CD4-positive, alpha-beta T cell treated with Interleukin-4 for 4 hours (primary cell): Measurements from ENCODE around the gene NUCKS1.

Experiments
- DNase-seq: peaks from one replicate; pipeline ENCODE4 v3.0.0-alpha.2; 2020

Gene NUCKS1, protein sequence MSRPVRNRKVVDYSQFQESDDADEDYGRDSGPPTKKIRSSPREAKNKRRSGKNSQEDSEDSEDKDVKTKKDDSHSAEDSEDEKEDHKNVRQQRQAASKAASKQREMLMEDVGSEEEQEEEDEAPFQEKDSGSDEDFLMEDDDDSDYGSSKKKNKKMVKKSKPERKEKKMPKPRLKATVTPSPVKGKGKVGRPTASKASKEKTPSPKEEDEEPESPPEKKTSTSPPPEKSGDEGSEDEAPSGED

DNA sequence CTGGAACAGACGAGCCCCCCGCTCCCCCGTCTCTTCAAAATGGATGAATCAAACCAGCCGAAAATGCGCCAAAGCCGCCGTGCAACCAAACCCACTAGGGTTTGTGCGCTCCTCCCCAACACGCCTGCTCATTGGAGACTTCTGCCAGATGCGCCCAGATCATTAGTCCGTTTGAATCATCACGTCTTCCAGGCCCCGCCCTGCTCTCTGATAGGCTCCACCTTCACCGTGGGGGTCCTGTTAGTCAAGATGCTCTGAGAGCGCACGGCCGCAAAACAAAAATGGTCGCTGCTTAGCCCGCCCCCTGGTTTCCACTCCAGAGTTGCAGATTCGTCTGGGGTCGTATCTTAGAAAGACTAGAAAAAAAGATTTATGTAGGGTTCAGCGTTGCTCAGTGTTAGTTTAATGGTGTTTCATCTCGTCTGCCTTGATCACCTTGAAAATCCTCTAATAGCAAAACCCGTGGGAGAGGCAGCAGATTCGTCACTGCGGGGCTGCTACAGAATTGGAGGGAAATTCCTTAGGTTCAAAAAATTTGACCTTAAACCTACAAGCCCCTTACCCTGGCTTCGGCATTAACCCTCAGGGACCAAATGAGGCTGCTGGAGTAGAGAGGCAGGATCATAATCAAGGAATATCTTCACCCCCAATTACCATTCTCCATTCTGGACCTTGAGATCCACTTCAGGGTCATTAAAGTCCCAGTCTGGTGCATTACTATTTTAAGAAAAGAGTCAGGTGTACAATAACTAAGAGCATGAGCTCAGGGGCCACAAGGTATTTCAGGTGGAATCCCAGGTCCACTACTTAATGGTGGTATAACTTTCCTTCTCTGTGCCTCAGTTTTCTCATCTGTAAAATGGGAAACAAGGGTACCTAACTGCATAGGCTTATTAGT, at the start of gene NUCKS1:
NUCKS1 (minus strand) TSS at position 45 of the 898 bp plus-strand sequence. CDS start 209 bp downstream, outside the sequence.
- peak; percentile 100 for DNase-seq

DNA sequence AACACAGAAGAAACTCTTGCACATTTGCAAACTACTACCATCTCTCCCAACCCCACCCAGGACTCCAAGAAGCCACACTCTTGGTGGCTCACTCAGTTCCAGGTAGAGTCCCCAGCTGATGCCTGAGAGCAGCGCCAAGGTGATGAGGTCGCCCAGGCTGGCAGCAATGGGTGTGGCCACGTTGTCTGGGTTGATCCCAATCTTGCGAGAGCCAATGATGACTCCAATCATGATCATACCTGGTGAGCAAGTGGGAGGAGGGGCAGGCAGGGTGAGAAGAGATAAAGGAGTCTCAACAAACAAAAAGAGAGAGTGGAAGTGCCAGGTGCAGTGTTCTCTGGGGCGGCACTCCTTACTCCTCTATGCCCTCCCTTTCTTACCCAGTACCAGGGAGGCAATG, 48.6 kb upstream of the NUCKS1 start:
- DNase-seq: no peak

DNA sequence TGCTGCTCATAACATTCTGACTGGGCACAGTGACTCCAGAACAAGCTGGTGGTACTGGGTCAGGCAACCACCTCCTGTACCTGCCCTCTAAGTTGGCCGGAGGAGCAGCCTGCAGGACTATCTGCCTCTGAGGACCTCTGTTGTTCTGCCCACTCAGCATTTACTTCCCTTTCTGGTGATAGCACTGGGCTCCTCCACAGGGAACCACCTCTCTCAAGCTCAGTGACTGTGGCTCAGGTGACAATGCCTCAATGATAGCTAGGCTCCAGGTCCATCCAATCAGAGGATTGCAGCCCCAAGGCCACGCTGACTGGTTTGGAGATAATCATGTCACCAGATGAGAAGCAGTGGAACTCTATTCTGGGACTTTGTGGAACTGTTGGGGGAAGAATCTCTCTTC, 47.2 kb upstream of the NUCKS1 start:
- no peak for DNase-seq

GRCh38 chr1:205794011-205794730, 44.2 kb upstream of the NUCKS1 start:
- no peak for DNase-seq

GRCh38 chr1:205792961-205793673, 43.1 kb upstream of the NUCKS1 start:
- no peak for DNase-seq

- no peak for DNase-seq
These were observed 42.5 kb upstream of the NUCKS1 start for GRCh38 chr1:205792481-205792881.

DNA sequence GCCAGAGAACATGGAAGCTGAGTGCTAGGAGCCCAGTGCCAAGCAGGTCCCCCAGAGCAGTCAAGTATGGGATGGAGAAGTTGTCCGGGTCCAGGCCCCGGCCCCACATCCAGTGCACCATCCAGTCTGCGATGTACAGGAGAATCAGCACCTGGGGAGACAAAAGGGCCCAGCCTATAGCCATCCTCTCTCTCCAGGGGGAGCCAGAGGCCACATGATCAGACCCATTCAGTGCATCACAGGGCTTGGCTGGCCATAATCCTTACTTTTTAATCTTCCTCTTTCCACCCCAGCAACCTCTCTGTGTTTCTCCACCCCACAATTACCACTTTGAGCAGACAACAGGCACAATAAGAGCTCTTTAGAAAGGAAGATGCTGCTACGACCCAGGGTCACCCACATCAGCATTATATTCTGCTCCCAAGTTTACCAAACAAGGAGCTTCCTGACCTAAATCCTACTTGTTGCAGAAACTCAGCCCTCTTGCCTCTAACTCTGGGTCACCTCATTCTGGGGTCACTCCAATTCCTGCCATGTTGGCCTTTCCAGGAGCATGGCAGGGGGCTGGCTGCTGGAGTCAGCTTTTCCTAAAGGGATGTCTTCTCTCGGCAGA, 41.7 kb upstream of the NUCKS1 start:
- DNase-seq: peak; percentile 61

DNA sequence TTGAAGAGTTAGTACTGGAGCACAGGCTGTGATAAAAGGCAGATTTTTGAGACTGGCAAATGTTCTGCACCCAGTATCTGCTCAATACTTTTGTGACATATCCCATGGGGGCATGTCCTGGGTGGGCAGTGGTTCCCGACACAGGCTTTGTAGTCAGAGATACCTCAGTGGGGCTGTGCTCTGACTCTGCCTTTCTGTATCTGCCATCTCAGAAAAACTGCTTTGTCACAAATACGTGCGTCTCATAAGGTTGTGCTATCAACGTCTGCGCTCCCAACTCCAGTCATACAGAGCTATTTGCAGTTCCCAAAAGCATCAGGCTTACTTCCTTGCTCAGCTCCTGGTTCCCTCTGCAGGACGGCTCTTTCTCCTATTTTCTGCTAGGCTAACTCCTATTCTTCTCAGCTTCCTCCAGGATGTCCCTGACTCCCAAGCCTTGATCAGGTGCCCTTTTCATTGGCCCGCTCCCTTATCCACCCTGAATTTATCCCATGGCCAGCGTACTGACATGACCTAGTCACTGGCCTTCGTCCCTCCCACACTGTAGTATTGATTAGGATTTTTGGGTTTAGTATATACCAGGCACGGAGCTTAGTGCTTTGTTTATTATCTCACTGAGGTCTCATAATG, 37.4 kb upstream of the NUCKS1 start:
- no peak for DNase-seq

DNA sequence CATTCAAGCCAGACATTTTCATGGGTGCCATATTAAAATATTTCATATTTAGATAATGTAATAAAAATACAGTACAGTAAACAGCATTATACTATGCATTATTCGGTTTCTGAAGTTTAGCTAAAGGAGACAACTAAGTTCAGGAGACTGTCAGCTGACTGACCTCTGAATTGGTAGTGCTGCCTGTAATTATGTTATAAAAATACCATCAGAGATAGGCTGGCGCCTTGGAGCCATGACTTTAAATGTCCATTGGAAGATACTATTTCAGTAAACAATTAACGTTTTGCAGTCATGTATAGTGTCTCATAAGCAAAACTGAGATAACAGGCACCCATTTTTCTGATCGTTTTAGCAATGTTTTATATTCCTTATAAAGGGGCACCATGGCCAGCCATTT, 36.6 kb upstream of the NUCKS1 start:
- DNase-seq: no peak

DNA sequence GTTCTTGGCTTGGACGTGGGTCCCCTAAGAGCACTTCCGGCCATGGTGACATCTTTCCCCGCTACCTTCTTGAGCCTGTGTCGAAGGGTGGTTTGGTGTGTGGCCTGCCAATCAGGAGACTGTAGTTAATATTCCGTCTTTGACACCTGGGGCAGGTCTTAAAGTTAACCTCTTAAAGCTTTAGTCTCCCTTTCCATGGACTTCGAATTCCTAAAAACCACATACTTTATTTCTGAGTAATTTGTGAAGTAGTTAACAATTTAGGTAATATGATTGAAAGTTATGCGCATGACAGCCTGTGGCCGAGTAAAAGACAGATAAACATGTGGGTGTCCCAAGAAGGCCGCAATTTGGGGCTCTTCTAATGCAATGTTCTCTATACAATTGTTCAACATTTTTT, 35.5 kb upstream of the NUCKS1 start:
- no peak for DNase-seq

- no peak for DNase-seq
These were observed 33.9 kb upstream of the NUCKS1 start for GRCh38 chr1:205783904-205784303.

GRCh38 chr1:205783433-205783795, 33.4 kb upstream of the NUCKS1 start:
- no peak for DNase-seq

DNA sequence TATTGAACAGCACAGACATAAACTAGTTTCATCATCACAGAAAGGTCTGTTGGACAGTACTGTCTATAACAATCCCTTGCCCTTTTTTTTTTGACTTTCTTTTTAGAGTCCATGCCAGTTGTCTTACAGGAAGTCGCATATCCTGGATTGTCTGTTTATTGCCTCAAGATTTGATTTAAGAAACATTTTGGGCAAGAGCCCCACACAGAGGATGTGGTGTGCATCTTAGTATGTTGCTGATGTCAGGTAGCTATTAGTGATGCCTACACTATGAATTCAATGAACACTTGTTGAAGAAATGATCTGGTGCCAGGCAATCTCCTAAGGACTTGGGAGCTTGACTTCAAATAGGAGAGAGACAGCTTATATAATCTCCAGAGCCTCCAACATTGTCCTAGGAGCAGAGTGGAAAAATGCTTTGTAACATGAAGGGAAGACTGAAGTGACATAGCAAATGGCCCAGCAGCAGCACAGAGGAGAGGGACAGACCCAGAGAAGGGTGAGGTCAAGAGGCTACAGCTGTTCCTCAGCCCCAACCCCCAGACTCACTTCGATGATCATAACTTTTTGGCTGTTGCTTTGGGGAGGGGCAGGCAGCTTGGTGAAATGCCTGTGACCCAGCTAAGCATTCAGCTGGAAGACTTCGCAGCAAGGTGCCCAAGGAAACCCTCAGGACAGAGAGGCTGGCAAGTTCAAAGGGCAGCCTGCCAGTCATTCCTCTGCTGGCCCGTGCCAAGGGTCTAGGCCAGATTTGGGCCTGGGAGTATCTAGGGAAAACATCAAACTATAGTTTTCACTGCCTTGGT, 32.8 kb upstream of the NUCKS1 start:
- DNase-seq: no peak

- no peak for DNase-seq
These were observed 30.4 kb upstream of the NUCKS1 start for GRCh38 chr1:205780335-205780734.

- no peak for DNase-seq
These were observed 28.0 kb upstream of the NUCKS1 start for GRCh38 chr1:205777994-205778393.

- DNase-seq: no peak
These were observed 25.7 kb upstream of the NUCKS1 start for GRCh38 chr1:205775717-205776056.

- peak; percentile 89 for DNase-seq
These were observed 25.2 kb upstream of the NUCKS1 start, which contains the start of gene RAB29 for GRCh38 chr1:205775015-205775716. Gene RAB29 (minus strand): TSS chr1:205775482. CDS start chr1:205774956, 526 bp downstream.

GRCh38 chr1:205774198-205775014, 24.4 kb upstream of the NUCKS1 start:
- peak; percentile 51 for DNase-seq

- peak; percentile 35 for DNase-seq
These were observed 22.6 kb upstream of the NUCKS1 start for GRCh38 chr1:205772607-205773032.
